GM21367 (cell line): Measurements from ENCODE around the gene AMY1C.
"Not testable (repeated sequence)": the region's sequence is repeated elsewhere in the genome, so short reads cannot be mapped to it uniquely, and the experiment has no call there.

Source experiments
- ATAC-seq: cut with Tn5 transposase; IDR thresholded peaks from one replicate; pipeline ENCODE4 v1.9.1; 2021; ENCODE audit not compliant: unreplicated experiment

The AMY1C gene

GRCh38 chr1:103749598-103749997, at the start of gene AMY1C:
Gene AMY1C (plus strand): TSS chr1:103749898. CDS start chr1:103750470, 572 bp downstream.
- not testable (repeated sequence) for ATAC-seq

GRCh38 chr1:103700669-103701068, 49.0 kb upstream of the AMY1C start:
- not testable (repeated sequence) for ATAC-seq

GRCh38 chr1:103701256-103701655, 48.4 kb upstream of the AMY1C start:
- ATAC-seq = not testable (repeated sequence)

GRCh38 chr1:103707670-103708069, 42.0 kb upstream of the AMY1C start:
- ATAC-seq = not testable (repeated sequence)

- ATAC-seq = not testable (repeated sequence)
Measured at GRCh38 chr1:103710381-103710780, 39.3 kb upstream of the AMY1C start.

- ATAC-seq = not testable (repeated sequence)
Measured at GRCh38 chr1:103717404-103717803, 32.3 kb upstream of the AMY1C start.

- ATAC-seq = not testable (repeated sequence)
Measured at GRCh38 chr1:103721473-103721872, 28.2 kb upstream of the AMY1C start.

- ATAC-seq = not testable (repeated sequence)
Measured at GRCh38 chr1:103735334-103735733, 14.4 kb upstream of the AMY1C start.

GRCh38 chr1:103738031-103738430, 11.7 kb upstream of the AMY1C start:
- ATAC-seq = not testable (repeated sequence)

- ATAC-seq = not testable (repeated sequence)
Measured at GRCh38 chr1:103744449-103744848, 5.2 kb upstream of the AMY1C start.

- not testable (repeated sequence) for ATAC-seq
Measured at GRCh38 chr1:103745040-103745439, 4.7 kb upstream of the AMY1C start.

- not testable (repeated sequence) for ATAC-seq
Measured at GRCh38 chr1:103748273-103748672, 1.4 kb upstream of the AMY1C start.

- no peak for ATAC-seq
Measured at GRCh38 chr1:103761896-103762295, 12.2 kb downstream of the AMY1C start.

- no peak for ATAC-seq
Measured at GRCh38 chr1:103779932-103780331, 30.2 kb downstream of the AMY1C start.

- peak; percentile 54 for ATAC-seq
Measured at GRCh38 chr1:103783944-103784377, 34.3 kb downstream of the AMY1C start.

GRCh38 chr1:103788377-103788776, 38.7 kb downstream of the AMY1C start:
- no peak for ATAC-seq

- ATAC-seq = no peak
Measured at GRCh38 chr1:103790172-103790571, 40.5 kb downstream of the AMY1C start.
